Mucosa of descending colon (tissue), 3 donors: ENCODE measurements around the gene DSCAM. TPM values are rescaled to one million over a fixed set of nuclear protein-coding genes. Genes with fewer than 3 reads are reported as not detected.

Experiments used
- ATAC-seq: fragments of 200-7000 bp; cut with Tn5 transposase; one replicate; pipeline ENCODE4 v1.9.1; 2020; ENCODE audit warnings: mild to moderate bottlenecking, moderate library complexity
- DNase-seq, 3 donors: peaks; one replicate each; pipeline ENCODE4 v3.0.0-alpha.2; 2020
- H3K36me3 ChIP-seq: fragments of 200-600 bp; one replicate; pipeline ENCODE4 v1.8.0; 2021; ENCODE audit warnings: low read depth, mild to moderate bottlenecking
- H3K4me1 ChIP-seq: fragments of 200-600 bp; one replicate; pipeline ENCODE4 v1.8.0; 2021; ENCODE audit warnings: low read depth, mild to moderate bottlenecking
- H3K4me3 ChIP-seq: fragments of 200-600 bp; one replicate; pipeline ENCODE4 v1.8.0; 2021; ENCODE audit warnings: mild to moderate bottlenecking
- H3K9me3 ChIP-seq: fragments of 200-600 bp; one replicate; pipeline ENCODE4 v1.8.0; 2021; ENCODE audit warnings: mild to moderate bottlenecking
- intact Hi-C, 2 donors: fragments of 100-400 bp; cut with DNase I in 1 of 2; cut with micrococcal nuclease in 1 of 2; formaldehyde crosslinking; loops; one replicate each; pipeline versions ENCODE4 v1.11.0 to v1.11.1; 2022; cut with DNase I, micrococcal nuclease
- total RNA-seq, 3 donors: library from RNA; stranded (reverse); fragmentation: NEBNext Ultra II Directional in 2 of 3; extraction: Animal tissue kit (Norgen Biotek cat#: 25700) in 2 of 3; gene quantifications; one replicate each; pipeline versions ENCODE4 v1.2.1 to v1.2.4, GENCODE V29; 2021 to 2023
- TF ChIP-seq, protein P1 (sequence below): fragments of 200-600 bp; IDR thresholded peaks from one replicate; pipeline ENCODE4 v1.8.0; 2022; ENCODE audit warnings: antibody characterized with exemption, mild to moderate bottlenecking
- donor health status: DM: no; HTN: no; CAD: no; lungs with moderate emphysema.
- donor health status: DM: no; HTN: no; CAD: no.
- donor health status: DM: no; HTN: yes; CAD: no.

The DSCAM gene
- total RNA-seq, 3 donors from 2014 or later: 0.35 TPM; not detected in 2

DNA sequence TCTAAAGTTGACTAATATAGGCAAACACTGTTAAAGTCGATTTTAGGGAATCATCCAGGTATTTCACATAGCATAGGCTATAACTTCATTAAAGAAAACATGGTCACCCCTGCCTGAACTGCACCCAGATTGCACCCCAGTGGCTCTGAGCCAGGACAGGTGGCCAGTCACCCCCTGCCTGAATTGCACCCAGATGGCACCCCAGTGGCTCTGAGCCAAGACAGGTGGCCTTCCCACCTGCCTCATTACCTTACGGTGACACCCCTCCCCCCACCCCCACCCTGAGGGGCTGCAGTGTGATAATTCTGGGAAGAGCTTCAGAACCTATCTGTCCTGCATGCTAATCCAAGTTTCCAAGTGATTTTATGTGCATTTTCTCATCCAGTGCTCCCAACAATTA lies 78.9 kb downstream of the DSCAM start:
- Histone ChIP-seq H3K4me1 (no peaks in the 10 kb centered on the region), H3K4me3 (no peak overlapping the region), H3K36me3 (no peaks in the 10 kb centered on the region), H3K9me3 (no peaks in the 10 kb centered on the region)
- no peak for ATAC-seq
- TF ChIP-seq, protein P1, sequence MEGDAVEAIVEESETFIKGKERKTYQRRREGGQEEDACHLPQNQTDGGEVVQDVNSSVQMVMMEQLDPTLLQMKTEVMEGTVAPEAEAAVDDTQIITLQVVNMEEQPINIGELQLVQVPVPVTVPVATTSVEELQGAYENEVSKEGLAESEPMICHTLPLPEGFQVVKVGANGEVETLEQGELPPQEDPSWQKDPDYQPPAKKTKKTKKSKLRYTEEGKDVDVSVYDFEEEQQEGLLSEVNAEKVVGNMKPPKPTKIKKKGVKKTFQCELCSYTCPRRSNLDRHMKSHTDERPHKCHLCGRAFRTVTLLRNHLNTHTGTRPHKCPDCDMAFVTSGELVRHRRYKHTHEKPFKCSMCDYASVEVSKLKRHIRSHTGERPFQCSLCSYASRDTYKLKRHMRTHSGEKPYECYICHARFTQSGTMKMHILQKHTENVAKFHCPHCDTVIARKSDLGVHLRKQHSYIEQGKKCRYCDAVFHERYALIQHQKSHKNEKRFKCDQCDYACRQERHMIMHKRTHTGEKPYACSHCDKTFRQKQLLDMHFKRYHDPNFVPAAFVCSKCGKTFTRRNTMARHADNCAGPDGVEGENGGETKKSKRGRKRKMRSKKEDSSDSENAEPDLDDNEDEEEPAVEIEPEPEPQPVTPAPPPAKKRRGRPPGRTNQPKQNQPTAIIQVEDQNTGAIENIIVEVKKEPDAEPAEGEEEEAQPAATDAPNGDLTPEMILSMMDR: no peak
- intact Hi-C loops: no loop called here
- DNase-seq: no peak

DNA sequence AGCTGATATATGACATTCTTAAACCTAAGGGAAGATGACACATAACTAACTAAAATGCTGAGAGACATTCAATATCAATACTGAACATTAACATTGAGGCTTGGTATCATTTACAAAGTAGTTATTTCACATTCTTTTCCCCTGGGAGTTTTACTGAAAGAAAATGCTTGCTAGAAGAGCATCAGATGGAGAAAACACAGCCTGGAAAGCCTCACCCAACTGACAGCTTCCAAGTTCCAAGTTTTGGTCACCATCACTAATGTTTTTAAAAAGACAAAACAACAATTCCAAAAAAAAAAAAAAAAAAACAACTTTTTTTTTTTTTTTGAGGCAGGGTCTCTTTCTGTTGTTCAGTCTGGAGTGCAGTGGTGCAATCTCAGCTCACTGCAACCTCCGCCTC lies 80.6 kb downstream of the DSCAM start:
- intact Hi-C loops: no loop called here
- TF ChIP-seq, protein P1: no peak
- no peaks in the 10 kb centered on the region for H3K36me3 ChIP-seq
- ATAC-seq: no peak
- no peak for DNase-seq
- no peaks in the 10 kb centered on the region for H3K9me3 ChIP-seq
- no peaks in the 10 kb centered on the region for H3K4me1 ChIP-seq
- H3K4me3 ChIP-seq: no peak overlapping the region

- no peaks in the 10 kb centered on the region for H3K36me3 ChIP-seq
- no peaks in the 10 kb centered on the region for H3K9me3 ChIP-seq
- ATAC-seq: no peak
- intact Hi-C loops: no loop called here
- TF ChIP-seq, protein P1: no peak
- no peak overlapping the region for H3K4me3 ChIP-seq
- DNase-seq: no peak
- H3K4me1 ChIP-seq: no peaks in the 10 kb centered on the region
Measured at GRCh38 chr21:40765811-40766210, 81.1 kb downstream of the DSCAM start.

DNA sequence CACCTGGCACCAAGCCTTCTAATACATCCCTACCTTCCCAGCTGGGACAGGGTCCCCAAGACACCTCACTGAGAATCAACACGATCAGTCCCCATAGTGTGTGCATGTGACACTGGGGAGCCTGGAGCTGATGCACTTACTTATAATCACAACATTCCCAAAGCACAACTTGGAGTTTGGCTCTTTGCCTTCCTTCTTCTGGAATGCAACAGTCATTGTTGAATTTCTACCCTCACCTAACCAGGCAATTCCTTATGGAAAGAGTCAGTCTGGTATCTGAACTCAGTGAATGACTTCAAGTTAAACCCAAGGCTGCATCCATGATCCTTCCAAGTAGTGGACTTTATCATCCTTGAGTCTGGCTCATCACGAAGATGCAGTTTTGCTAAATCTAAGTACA lies 86.1 kb downstream of the DSCAM start:
- intact Hi-C loops: no loop called here
- H3K9me3 ChIP-seq: no peaks in the 10 kb centered on the region
- TF ChIP-seq, protein P1: no peak

DNA sequence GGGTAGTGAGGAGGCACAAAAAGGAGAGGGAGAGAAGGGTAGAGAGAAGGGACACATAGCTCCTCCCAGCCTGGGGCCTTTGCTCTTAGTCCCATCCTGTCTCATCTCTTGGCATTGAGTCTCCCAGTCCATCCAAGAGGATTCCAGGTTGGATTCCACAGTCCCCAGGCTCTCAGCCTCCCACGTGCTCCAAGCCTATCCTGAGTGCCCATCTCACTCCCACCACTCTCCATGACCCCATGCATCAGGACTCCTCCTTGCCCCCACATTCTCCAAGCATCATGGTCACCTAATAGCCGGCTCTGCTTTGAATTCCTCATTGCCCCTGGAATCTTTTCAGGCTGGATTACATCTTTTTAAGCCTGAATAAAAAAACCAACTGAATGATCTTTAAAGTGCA lies 87.9 kb downstream of the DSCAM start:
- no peak for ATAC-seq
- Histone ChIP-seq H3K9me3 (no peaks in the 10 kb centered on the region), H3K4me3 (no peak overlapping the region), H3K36me3 (no peaks in the 10 kb centered on the region), H3K4me1 (no peaks in the 10 kb centered on the region)
- no peak for DNase-seq
- intact Hi-C loops: no loop called here
- TF ChIP-seq, protein P1: no peak

More for the DNA sequence above, 86.1 kb downstream of the DSCAM start:
- no peak for DNase-seq
- Histone ChIP-seq H3K36me3 (no peaks in the 10 kb centered on the region), H3K4me3 (no peak overlapping the region), H3K4me1 (no peaks in the 10 kb centered on the region)
- no peak for ATAC-seq

- no peaks in the 10 kb centered on the region for H3K36me3 ChIP-seq
- TF ChIP-seq, protein P1: no peak
- no peaks in the 10 kb centered on the region for H3K9me3 ChIP-seq
- intact Hi-C loops: no loop called here
- no peaks in the 10 kb centered on the region for H3K4me1 ChIP-seq
- no peak overlapping the region for H3K4me3 ChIP-seq
- ATAC-seq (no peak), DNase-seq (no peak)
Measured at GRCh38 chr21:40757366-40757765, 89.6 kb downstream of the DSCAM start.
